HL-60 (cell line): Measurements from ENCODE around the gene WBP1.

Experiments
- DNase-seq, 2 experiments: peaks; one replicate each; pipeline ENCODE4 v3.0.0-alpha.2; 2010 to 2020; ENCODE audit warnings: low read depth in 1 of 2, low spot score in 1 of 2
- H3K27ac ChIP-seq: fragments of 250-450 bp; sonication (Bioruptor Pico); replicated peaks from 2 replicates; pipeline ENCODE4 v1.5.1; 2020; ENCODE audit warnings: mild to moderate bottlenecking, moderate library complexity
- H3K27me3 ChIP-seq: fragments of 250-450 bp; sonication (Bioruptor Pico); 2 replicates; pipeline ENCODE4 v1.5.1; 2021; ENCODE audit warnings: mild to moderate bottlenecking, moderate library complexity; ENCODE audit not compliant: insufficient read depth, poor library complexity, severe bottlenecking
- H3K4me3 ChIP-seq: replicated peaks from 2 replicates; pipeline ENCODE4 v1.5.1; 2011; ENCODE audit warnings: mild to moderate bottlenecking, control low read depth, low read length; ENCODE audit not compliant: insufficient read depth
- CTCF ChIP-seq: IDR thresholded peaks from one replicate; pipeline ENCODE4 v1.5.1; 2011; ENCODE audit warnings: low read length, control low read depth, inconsistent platforms; ENCODE audit not compliant: insufficient read depth
- GABPA ChIP-seq: IDR thresholded peaks from 2 replicates; pipeline ENCODE4 v1.6.1; 2012; ENCODE audit warnings: low read depth
- POLR2AphosphoS5 ChIP-seq: IDR thresholded peaks from 2 replicates; pipeline ENCODE4 v1.6.1; 2012; ENCODE audit warnings: low read depth
- REST ChIP-seq: IDR thresholded peaks from 2 replicates; pipeline ENCODE4 v1.6.1; 2012; ENCODE audit warnings: low read depth; ENCODE audit not compliant: insufficient replicate concordance
- SPI1 ChIP-seq: IDR thresholded peaks from 2 replicates; pipeline ENCODE4 v1.6.1; 2012; ENCODE audit warnings: low read depth, mild to moderate bottlenecking, borderline replicate concordance

The WBP1 gene

GRCh38 chr2:74430502-74430901 lies 27.7 kb upstream of the WBP1 start:
- TF ChIP-seq POLR2AphosphoS5 (no peak), CTCF (no peak), GABPA (no peak), REST (no peak), SPI1 (no peak)
- no peak overlapping the region for H3K4me3 ChIP-seq
- H3K27me3 ChIP-seq, result no peaks in the 10 kb centered on the region
- DNase-seq, result no peak
- no peak overlapping the region for H3K27ac ChIP-seq

GRCh38 chr2:74436111-74436805 lies 22.0 kb upstream of the WBP1 start:
- no peak overlapping the region for H3K27ac ChIP-seq
- H3K4me3 ChIP-seq, result no peak overlapping the region
- TF ChIP-seq CTCF, result no peak
- no peak for TF ChIP-seq REST
- TF ChIP-seq GABPA, result no peak
- TF ChIP-seq POLR2AphosphoS5, result no peak
- no peak for TF ChIP-seq SPI1
- peaks cover 26% of the 10 kb centered on the region for H3K27me3 ChIP-seq
- no peak for DNase-seq

GRCh38 chr2:74436848-74437695 lies 21.2 kb upstream of the WBP1 start:
- H3K27ac ChIP-seq, result no peak overlapping the region
- peaks cover 34% of the 10 kb centered on the region for H3K27me3 ChIP-seq
- no peak for DNase-seq
- TF ChIP-seq CTCF (no peak), SPI1 (no peak), GABPA (no peak), REST (no peak), POLR2AphosphoS5 (no peak)
- no peak overlapping the region for H3K4me3 ChIP-seq
